Liver (tissue), 3 donors: Measurements from ENCODE around the gene C22orf31.

Source experiments
- ATF3 ChIP-seq: IDR thresholded peaks from 2 replicates; pipeline ENCODE4 v1.6.1; 2016; ENCODE audit warnings: antibody characterized with exemption
- CTCF ChIP-seq: fragments of 150-350 bp; IDR thresholded peaks from 2 replicates; pipeline ENCODE4 v1.5.1; 2017; ENCODE audit warnings: improper control_type of control experiment, low read depth, low read length; ENCODE audit not compliant: missing input control
- EGR1 ChIP-seq, 2 donors: IDR thresholded peaks; 2 replicates each; pipeline ENCODE4 v1.6.1; 2016 to 2018; ENCODE audit warnings: antibody characterized with exemption in 2 of 2, low read depth in 2 of 2
- GABPA ChIP-seq, 2 donors: IDR thresholded peaks in 1 of 2; conservative IDR thresholded peaks in 1 of 2; 2 replicates each; pipeline ENCODE4 v1.6.1; 2016; ENCODE audit warnings: antibody characterized with exemption in 2 of 2, mild to moderate bottlenecking in 1 of 2, moderate library complexity in 1 of 2
- RAD21 ChIP-seq, 2 donors: IDR thresholded peaks; 2 replicates each; pipeline ENCODE4 v1.6.1; 2016; ENCODE audit warnings: antibody characterized with exemption in 2 of 2, mild to moderate bottlenecking in 2 of 2
- REST ChIP-seq: IDR thresholded peaks from 2 replicates; pipeline ENCODE4 v1.6.1; 2016; ENCODE audit warnings: antibody characterized with exemption, mild to moderate bottlenecking
- TAF1 ChIP-seq: conservative IDR thresholded peaks from 2 replicates; pipeline ENCODE4 v1.6.1; 2016; ENCODE audit warnings: antibody characterized with exemption, mild to moderate bottlenecking
- YY1 ChIP-seq: IDR thresholded peaks from 2 replicates; pipeline ENCODE4 v1.6.1; 2016; ENCODE audit warnings: antibody characterized with exemption, mild to moderate bottlenecking
- donor health status: healthy.
- donor health status: healthy.

GRCh38 chr22:29083933-29084591 is 22.4 kb upstream of the C22orf31 start:
- no peak for TF ChIP-seq EGR1 (IDR thresholded peaks at IDR 0.05; ENCODE audit: low read depth in 2 of 2)
- TF ChIP-seq CTCF: no peak
- no peak for TF ChIP-seq ATF3
- TF ChIP-seq TAF1: no peak
- no peak for TF ChIP-seq YY1
- no peak for TF ChIP-seq GABPA (IDR thresholded peaks at IDR 0.05 in 1 of 2, conservative IDR thresholded peaks at IDR 0.05 in 1 of 2)
- TF ChIP-seq REST: no peak
- no peak for TF ChIP-seq RAD21 (IDR thresholded peaks at IDR 0.05)
